ENCODE data around the gene CASZ1. TPM values are rescaled to one million over a fixed set of nuclear protein-coding genes. Genes with fewer than 3 reads are reported as not detected.

The CASZ1 gene
- total and polyA plus RNA-seq, 2 donors (not counting 1 experiment from before 2014, with no cell fraction given) = 0.34 to 0.50 TPM

DNA sequence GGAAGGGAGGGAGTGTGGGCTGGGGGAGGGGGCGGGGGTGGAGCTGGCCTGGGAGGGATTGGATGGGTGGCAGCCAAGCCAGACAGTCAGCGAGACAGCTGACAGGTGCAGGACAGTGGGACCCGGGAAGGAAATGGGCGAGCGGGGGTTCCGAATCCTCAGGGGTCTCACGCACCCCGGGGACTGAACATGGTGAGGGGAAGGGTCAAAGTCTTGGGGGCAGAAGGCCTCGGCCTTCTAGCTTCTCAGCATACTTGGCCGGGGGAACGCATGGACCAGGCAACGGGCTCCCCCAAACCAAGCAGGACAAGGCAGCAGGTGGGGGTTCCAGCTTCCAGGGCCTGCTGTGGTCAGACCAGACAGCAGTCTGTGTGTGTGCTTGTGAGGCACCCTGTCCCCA is 23.1 kb downstream of the CASZ1 start:
- no peak for TF ChIP-seq EZH2 (IDR thresholded peaks at IDR 0.05; ENCODE audit: low read length, missing control alignments)
- TF ChIP-seq, protein P1, sequence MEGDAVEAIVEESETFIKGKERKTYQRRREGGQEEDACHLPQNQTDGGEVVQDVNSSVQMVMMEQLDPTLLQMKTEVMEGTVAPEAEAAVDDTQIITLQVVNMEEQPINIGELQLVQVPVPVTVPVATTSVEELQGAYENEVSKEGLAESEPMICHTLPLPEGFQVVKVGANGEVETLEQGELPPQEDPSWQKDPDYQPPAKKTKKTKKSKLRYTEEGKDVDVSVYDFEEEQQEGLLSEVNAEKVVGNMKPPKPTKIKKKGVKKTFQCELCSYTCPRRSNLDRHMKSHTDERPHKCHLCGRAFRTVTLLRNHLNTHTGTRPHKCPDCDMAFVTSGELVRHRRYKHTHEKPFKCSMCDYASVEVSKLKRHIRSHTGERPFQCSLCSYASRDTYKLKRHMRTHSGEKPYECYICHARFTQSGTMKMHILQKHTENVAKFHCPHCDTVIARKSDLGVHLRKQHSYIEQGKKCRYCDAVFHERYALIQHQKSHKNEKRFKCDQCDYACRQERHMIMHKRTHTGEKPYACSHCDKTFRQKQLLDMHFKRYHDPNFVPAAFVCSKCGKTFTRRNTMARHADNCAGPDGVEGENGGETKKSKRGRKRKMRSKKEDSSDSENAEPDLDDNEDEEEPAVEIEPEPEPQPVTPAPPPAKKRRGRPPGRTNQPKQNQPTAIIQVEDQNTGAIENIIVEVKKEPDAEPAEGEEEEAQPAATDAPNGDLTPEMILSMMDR (conservative IDR thresholded peaks at IDR 0.05 in 1 of 2, IDR thresholded peaks at IDR 0.05 in 1 of 2; ENCODE audit: low read depth in 1 of 2, low read length in 2 of 2) = no peak
- DNase-seq (ENCODE audit: low read depth in 2 of 2) = no peak
- Histone ChIP-seq H3K4me1 (ENCODE audit: control insufficient read depth, extremely low read depth, insufficient read depth, low read length) (no peaks in the 10 kb centered on the region), H3K36me3 (ENCODE audit: control insufficient read depth, insufficient read depth, low read length) (no peaks in the 10 kb centered on the region), H3K79me2 (ENCODE audit: control insufficient read depth, insufficient read depth, low read length) (no peaks in the 10 kb centered on the region), H3K4me2 (ENCODE audit: extremely low read depth, insufficient read depth, low read length) (no peak overlapping the region), H2AFZ (ENCODE audit: low read length) (no peak overlapping the region), H3K9me3 (ENCODE audit: control insufficient read depth, insufficient read depth, low read depth, low read length) (no peaks in the 10 kb centered on the region), H3K9ac (ENCODE audit: insufficient read depth, low read length) (no peak overlapping the region), H4K20me1 (ENCODE audit: control insufficient read depth, extremely low read depth, insufficient read depth, low read length) (no peaks in the 10 kb centered on the region), H3K27ac (ENCODE audit: insufficient read depth, low read length) (no peak overlapping the region), H3K27me3 (ENCODE audit: control insufficient read depth, insufficient read depth, low read length) (peaks cover 11% of the 10 kb centered on the region), H3K4me3 (replicated peaks in 1 of 4; ENCODE audit: control extremely low read depth in 1 of 4, insufficient read depth in 1 of 4, low read depth in 3 of 4, low read length in 4 of 4) (no peak overlapping the region)

DNA sequence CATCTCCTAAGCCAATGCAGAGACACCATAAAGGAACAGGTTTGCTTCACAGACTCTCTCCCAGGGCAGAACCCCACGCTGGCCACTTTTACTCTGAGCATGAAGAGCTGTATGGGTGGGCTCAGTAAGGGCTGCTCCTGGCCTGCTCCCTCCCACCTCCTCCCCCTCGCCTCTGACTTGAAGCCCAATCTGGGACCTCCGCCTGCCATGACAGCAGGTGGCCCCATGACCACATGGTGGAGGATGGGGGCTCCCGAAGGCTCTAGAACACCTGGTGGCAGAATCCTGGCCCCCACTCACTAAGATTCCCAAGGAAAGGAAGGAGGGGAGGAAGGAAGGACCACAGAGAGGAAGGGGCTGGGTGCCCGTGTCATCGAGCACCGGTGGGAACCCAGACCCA is 23.7 kb downstream of the CASZ1 start:
- Histone ChIP-seq H3K9ac (ENCODE audit: insufficient read depth, low read length) (no peak overlapping the region), H3K4me3 (replicated peaks in 1 of 4; ENCODE audit: control extremely low read depth in 1 of 4, insufficient read depth in 1 of 4, low read depth in 3 of 4, low read length in 4 of 4) (no peak overlapping the region), H3K9me3 (ENCODE audit: control insufficient read depth, insufficient read depth, low read depth, low read length) (no peaks in the 10 kb centered on the region), H3K4me2 (ENCODE audit: extremely low read depth, insufficient read depth, low read length) (no peak overlapping the region), H3K36me3 (ENCODE audit: control insufficient read depth, insufficient read depth, low read length) (no peaks in the 10 kb centered on the region), H4K20me1 (ENCODE audit: control insufficient read depth, extremely low read depth, insufficient read depth, low read length) (no peaks in the 10 kb centered on the region), H3K27ac (ENCODE audit: insufficient read depth, low read length) (no peak overlapping the region), H2AFZ (ENCODE audit: low read length) (no peak overlapping the region), H3K79me2 (ENCODE audit: control insufficient read depth, insufficient read depth, low read length) (no peaks in the 10 kb centered on the region), H3K4me1 (ENCODE audit: control insufficient read depth, extremely low read depth, insufficient read depth, low read length) (no peaks in the 10 kb centered on the region), H3K27me3 (ENCODE audit: control insufficient read depth, insufficient read depth, low read length) (peaks cover 11% of the 10 kb centered on the region)
- DNase-seq (ENCODE audit: low read depth in 2 of 2) = no peak
- TF ChIP-seq EZH2 (IDR thresholded peaks at IDR 0.05; ENCODE audit: low read length, missing control alignments) = no peak
- TF ChIP-seq, protein P1 (conservative IDR thresholded peaks at IDR 0.05 in 1 of 2, IDR thresholded peaks at IDR 0.05 in 1 of 2; ENCODE audit: low read depth in 1 of 2, low read length in 2 of 2) = no peak

DNA sequence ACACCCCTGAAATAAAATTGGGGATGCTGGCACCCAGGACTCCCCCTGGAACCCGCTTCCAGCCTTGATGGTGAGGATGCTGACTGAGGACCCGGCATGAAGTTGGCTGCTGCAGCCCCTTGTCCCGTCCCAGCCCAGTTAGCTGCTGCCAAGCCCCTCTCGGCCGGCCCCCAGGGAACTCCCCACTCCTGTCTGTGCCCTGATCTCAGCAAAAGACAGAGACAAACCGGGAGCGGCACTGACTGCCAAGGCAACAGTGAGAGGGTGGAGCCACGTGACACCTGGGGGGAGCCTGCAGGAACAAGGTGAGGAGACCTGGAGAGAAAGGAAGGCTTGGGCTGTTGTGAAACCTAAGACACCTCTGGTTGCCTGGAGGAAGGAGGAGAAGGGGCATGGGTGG is 24.7 kb downstream of the CASZ1 start:
- H3K36me3 ChIP-seq (ENCODE audit: control insufficient read depth, insufficient read depth, low read length) = no peaks in the 10 kb centered on the region
- no peak overlapping the region for H2AFZ ChIP-seq (ENCODE audit: low read length)
- TF ChIP-seq EZH2 (IDR thresholded peaks at IDR 0.05; ENCODE audit: low read length, missing control alignments) = no peak
- no peak overlapping the region for H3K4me3 ChIP-seq (replicated peaks in 1 of 4; ENCODE audit: control extremely low read depth in 1 of 4, insufficient read depth in 1 of 4, low read depth in 3 of 4, low read length in 4 of 4)
- H3K27ac ChIP-seq (ENCODE audit: insufficient read depth, low read length) = no peak overlapping the region
- no peaks in the 10 kb centered on the region for H3K9me3 ChIP-seq (ENCODE audit: control insufficient read depth, insufficient read depth, low read depth, low read length)
- H3K79me2 ChIP-seq (ENCODE audit: control insufficient read depth, insufficient read depth, low read length) = no peaks in the 10 kb centered on the region
- H4K20me1 ChIP-seq (ENCODE audit: control insufficient read depth, extremely low read depth, insufficient read depth, low read length) = no peaks in the 10 kb centered on the region
- H3K4me2 ChIP-seq (ENCODE audit: extremely low read depth, insufficient read depth, low read length) = no peak overlapping the region
- H3K9ac ChIP-seq (ENCODE audit: insufficient read depth, low read length) = no peak overlapping the region
- peaks cover 11% of the 10 kb centered on the region for H3K27me3 ChIP-seq (ENCODE audit: control insufficient read depth, insufficient read depth, low read length)
- DNase-seq (ENCODE audit: low read depth in 2 of 2) = no peak
- H3K4me1 ChIP-seq (ENCODE audit: control insufficient read depth, extremely low read depth, insufficient read depth, low read length) = no peaks in the 10 kb centered on the region
